Testis (tissue), 2 donors: ENCODE data around the gene EVC2.

Experiments used
- CTCF ChIP-seq, 3 experiments: fragments of 450-650 bp in 2 of 3; fragments of 200-600 bp in 1 of 3; sonication (generic) in 1 of 3; IDR thresholded peaks; one replicate each; pipeline ENCODE4 v1.5.1; 2016 to 2019; ENCODE audit warnings: antibody characterized with exemption in 3 of 3, mild to moderate bottlenecking in 2 of 3, moderate library complexity in 1 of 3
- POLR2A ChIP-seq: fragments of 450-650 bp; IDR thresholded peaks from one replicate; pipeline ENCODE4 v1.6.1; 2017; ENCODE audit warnings: antibody characterized with exemption, mild to moderate bottlenecking, moderate library complexity

GRCh38 chr4:5734853-5735252, 26.5 kb upstream of the EVC2 start:
- TF ChIP-seq POLR2A (no peak), CTCF (IDR thresholded peaks at IDR 0.05) (no peak)
